HG03103 (cell line): ENCODE measurements around the gene GSTT2.
"Not testable (repeated sequence)": the region's sequence is repeated elsewhere in the genome, so short reads cannot be mapped to it uniquely, and the experiment has no call there.

ENCODE experiments used
- ATAC-seq: cut with Tn5 transposase; IDR thresholded peaks from one replicate; pipeline ENCODE4 v1.9.1; 2021; ENCODE audit warnings: low read depth; ENCODE audit not compliant: unreplicated experiment

GSTT2 gene

DNA sequence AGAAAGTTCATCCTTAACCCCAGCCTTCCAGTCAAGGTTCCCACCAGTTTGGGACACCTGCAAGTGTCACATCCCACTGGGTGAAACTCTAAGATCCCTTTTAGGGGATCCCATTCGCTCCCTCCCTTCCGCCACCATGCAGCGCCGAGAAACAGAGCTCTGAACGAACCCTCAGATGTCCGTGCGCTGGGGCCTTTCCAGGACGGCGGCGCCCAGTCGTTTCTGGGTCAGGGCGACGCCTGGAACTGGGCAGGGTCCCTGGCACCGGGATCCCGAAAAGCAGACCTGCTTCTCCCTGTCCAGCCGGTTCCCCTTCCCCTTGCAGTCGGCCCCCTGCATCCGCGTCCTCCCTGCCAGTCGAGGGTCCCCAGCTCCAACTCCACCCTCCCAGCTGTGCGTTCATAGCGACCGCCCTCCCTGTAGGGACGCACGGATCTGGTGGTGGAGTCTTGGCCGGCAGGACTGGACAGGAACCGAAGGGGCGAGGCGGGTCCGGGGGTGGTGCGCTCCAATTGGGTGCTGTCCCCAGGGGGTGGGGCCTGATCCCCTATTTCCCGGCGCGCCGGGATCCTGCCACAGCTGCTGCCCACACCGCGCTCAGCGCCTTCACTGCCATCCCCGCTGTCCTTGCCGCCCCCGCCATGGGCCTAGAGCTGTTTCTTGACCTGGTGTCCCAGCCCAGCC, at the start of gene GSTT2:
GSTT2 (plus strand) TSS at position 578 of the 684 bp plus-strand sequence.
- not testable (repeated sequence) for ATAC-seq

DNA sequence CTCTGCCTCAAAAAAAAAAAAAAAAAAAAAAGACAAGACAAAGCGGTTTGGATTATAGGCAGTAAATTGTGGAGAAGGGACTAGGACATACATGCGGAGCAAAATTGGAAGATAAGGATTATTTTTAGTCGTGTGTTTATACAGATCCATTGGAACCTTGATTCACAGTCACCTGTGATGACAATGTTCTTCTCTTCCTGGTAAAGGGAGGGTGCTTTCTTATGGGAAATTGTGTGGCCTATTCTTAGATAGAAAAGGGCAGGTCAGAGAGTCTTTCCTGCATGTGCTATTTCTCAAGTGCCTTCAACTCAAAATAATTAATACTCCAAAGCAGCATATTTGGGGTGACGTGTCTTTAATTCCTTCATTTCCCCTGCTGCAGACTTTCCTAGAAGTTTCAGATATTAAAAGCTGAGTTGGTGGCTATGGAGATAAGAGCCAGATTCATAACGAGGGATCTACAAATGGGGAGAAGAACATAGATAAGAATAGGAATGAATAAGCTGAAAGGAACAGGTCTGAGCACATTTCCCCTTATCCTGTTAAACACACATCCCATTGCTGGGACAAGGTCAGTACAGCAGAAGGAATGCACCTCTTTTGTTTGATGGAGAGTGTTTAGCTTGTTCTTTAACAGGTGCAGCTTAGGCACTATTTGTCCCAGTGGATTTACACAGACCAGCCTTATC, 41.5 kb upstream of the GSTT2 start:
- no peak for ATAC-seq

DNA sequence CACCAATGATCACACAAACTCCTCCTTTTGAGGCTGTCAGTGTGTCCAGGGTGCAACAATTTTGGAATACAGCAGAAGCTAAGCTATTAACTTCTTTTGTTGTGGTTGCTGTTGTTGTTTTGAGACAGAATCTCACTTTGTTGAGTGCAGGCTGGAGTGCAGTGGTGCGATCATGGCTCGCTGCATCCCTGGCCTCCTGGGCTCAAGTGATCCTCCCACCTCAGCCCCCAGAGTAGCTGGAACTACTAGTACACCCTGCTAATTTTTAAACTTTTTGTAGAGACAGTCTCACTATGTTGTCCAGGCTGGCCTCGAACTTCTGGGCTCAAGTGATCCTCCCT, 40.9 kb upstream of the GSTT2 start:
- ATAC-seq: no peak

DNA sequence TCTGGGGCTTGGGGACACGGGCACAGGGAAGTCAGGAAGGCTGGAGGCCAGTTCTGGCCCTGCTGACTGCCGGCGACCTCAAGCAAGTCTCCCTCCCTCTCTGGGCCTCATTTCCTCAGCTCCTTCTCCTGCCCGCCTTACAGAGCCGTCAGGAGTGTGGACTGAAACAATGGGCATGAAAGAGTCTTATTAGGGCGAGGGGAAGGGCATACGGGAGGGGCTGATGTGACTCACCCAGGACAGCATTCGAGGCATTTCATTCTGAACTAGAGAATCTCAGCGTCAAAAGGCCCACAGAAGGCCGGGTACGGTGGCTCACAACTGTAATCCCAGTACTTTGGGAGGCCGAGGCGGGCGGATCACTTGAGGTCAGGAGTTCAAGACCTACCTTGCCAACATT, 39.8 kb upstream of the GSTT2 start:
- not testable (repeated sequence) for ATAC-seq

DNA sequence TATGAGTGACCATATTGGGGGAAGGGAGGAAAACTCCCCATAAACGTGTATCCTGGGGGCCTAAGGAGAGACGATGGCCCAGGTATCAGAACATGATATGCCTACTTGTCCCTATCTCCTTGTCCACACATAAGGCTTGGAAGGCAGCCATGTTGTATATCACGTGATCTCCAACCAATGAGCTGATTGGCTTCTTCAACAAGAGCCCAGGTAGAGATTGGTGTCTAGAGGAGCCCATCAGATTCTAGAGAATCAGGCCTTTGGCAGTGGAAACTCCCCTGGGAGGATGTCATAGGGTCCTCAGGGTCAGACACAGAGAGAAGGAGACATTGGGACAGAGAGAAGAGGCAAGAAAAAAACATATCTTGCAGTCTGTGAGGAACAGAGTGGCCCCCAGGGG, 32.5 kb upstream of the GSTT2 start:
- not testable (repeated sequence) for ATAC-seq

DNA sequence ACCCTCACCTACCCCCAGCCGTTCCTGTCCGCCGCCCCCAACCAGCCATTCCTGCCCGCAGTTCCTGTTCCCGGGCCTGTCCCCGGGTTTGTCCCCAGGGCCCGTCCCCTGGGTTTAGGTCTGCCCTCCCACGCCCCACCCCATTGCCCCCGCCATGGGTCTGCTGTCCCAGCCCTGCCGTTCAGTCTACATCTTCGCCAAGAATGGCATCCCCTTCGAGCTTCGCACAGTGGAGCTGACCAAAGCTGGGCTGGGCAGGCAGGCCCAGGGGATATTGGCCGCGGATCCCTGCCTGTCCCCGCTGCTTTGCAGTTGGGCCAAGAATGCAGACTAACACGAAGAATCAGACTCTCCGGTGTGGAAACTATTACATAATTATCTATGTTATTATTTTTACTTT, 30.2 kb upstream of the GSTT2 start:
- not testable (repeated sequence) for ATAC-seq

DNA sequence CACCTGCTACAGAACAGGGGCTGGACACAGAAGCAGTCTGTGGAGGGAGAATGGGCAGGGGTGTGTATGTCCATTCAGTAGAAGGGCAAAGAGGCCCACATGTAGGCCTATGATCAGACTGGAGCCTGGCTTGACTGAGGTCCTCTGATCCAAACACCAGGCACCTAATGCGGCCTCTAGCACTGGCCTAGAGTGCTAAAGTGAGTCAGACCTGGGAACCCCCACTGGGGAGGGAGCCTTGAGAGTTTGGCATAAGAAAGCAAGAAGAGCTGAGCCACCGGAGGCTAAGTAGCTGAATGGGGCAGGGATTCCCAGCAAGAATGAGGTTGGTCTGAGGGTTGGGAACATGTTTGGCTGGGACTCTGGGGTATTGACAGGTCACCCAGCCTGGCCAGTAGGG, 28.6 kb upstream of the GSTT2 start:
- not testable (repeated sequence) for ATAC-seq

DNA sequence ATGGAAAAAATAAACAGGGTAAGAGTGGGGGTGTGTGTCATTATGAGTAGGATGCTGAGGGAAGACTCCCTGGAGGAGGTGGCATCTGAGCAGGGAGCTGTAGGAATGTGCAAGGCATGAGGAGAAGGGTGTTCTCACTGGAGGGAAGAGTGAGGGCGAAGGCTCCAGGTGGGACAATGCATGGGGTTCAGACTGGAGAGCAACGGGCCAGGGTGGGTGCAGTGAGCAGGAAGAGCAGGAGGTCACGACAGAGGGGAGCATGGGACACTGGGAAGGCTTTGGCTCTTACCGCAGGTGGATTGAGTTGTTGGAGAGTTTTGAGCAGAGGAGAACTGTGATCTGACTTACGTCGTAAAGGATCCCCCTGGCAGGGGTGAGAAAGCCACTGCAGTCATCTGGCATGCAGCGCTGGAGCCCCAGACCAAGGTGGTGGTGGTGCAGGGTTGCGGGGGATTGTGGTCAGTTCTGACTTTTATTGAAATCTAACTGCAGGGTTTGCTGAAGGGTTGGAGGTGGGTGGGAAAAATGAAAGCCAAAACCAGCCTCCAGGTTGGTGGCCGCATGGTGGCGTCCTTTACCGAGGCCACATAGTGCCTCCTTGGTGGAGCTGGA, 27.0 kb upstream of the GSTT2 start:
- not testable (repeated sequence) for ATAC-seq

DNA sequence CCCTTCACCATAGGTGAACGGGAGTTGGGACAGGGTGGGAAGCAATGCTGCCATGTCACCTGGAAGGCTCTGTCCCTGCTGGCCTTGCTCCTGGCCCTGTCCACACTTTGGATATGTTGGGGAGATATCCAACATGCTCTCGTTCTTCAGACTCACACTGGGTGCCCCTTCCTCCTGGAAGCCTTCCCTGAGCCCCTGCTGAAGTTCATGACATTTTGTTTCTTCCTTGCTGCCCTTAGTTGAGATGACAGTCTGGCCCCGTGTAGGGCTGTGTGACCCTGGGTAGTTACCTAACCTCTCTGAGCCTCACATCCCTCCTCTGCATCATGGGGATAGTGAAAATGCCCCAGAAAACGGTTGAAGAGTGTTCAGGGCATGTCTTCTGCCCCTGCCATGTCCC, 26.4 kb upstream of the GSTT2 start:
- ATAC-seq: not testable (repeated sequence)

DNA sequence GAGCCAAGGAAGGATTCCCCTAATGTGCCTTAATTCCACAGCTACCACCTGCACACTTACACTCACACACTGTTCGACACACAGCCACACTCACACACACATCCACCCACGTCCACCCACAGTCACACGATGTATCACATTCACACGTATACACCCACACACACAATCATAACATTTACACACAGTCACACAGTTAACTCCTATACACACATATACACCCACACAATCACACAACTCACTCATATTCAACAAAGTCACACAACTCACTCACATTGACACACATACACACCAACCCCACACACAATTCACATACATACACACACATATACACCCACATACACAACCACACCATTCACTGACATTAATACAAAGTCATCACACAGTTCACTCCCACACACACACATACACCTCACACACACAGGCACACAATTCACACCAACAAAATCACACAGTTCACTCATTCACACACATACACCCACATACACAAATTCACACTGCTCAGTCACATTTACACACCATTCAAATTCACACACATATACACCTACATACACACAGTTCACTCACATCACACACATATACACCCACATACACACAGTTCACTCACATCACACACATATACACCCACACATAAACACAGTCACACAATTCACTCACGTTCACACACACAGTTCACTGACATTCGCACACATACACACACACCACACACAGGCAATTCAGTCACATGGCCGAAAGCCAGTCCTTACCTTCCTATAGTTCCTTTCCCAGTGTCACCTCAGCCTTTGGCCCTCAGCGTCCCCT, 25.5 kb upstream of the GSTT2 start:
- not testable (repeated sequence) for ATAC-seq

DNA sequence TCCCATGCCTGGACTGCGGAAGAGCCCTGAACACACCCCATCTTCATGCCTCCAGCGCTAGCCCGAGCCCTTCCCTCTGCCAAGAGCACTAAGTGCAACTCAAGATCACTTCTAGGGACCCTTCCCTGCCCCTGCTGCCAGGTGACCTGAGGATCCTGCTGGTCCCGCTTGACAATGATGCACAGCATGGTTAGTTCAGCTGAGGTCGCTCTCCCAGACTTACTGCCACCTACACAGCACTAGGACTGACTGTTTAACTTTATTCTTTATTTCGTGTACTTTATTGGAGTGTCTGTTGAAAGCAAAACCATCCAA, 25.0 kb upstream of the GSTT2 start:
- not testable (repeated sequence) for ATAC-seq

DNA sequence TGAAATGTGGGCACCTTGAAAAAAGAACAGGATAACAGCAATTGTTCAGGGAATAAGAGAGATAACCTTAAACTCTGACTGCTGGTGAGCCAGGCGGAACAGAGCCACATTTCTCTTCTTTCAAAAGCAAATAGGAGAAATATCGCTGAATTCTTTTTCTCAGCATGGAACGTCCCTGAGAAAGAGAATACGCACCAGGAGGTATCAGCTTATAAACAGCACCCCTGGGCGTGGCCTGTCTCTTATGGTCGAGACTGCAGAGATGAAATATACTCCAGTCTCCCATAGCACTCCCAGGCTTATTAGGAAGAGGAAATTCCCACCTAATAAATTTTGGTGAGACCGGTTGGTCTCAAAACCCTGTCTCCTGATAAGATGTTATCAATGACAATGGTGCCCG, 24.0 kb upstream of the GSTT2 start:
- not testable (repeated sequence) for ATAC-seq

DNA sequence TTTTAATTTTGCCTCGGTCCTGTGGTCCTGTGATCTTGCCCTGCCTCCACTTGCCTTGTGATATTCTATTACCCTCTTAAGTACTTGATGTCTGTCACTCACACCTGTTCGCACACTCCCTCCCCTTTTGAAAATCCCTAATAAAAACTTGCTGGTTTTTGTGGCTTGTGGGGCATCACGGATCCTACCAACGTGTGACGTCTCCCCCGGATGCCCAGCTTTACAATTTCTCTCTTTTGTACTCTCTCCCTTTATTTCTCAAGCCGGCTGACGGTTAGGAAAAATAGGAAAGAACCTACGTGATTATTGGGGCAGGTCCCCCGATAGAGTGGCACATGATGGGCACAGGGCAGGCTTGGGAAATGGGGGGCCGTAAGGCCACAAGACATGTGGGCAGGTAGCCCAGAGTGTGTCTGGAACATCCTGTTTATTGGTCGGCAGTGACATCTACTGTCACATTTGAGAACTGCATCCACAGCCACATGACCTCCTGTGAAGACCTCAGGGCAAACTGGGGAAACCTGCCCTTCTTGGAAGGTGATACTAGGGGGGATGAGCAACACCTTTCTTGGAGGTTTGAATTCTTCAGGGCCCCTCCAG, 23.5 kb upstream of the GSTT2 start:
- not testable (repeated sequence) for ATAC-seq

DNA sequence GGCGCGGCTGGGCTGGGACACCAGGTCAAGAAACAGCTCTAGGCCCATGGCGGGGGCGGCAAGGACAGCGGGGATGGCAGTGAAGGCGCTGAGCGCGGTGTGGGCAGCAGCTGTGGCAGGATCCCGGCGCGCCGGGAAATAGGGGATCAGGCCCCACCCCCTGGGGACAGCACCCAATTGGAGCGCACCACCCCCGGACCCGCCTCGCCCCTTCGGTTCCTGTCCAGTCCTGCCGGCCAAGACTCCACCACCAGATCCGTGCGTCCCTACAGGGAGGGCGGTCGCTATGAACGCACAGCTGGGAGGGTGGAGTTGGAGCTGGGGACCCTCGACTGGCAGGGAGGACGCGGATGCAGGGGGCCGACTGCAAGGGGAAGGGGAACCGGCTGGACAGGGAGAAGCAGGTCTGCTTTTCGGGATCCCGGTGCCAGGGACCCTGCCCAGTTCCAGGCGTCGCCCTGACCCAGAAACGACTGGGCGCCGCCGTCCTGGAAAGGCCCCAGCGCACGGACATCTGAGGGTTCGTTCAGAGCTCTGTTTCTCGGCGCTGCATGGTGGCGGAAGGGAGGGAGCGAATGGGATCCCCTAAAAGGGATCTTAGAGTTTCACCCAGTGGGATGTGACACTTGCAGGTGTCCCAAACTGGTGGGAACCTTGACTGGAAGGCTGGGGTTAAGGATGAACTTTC, 18.7 kb upstream of the GSTT2 start, which contains the start of gene GSTT2B:
GSTT2B (minus strand) TSS at position 112 of the 688 bp plus-strand sequence; CDS start at position 48, 64 bp downstream.
- not testable (repeated sequence) for ATAC-seq

DNA sequence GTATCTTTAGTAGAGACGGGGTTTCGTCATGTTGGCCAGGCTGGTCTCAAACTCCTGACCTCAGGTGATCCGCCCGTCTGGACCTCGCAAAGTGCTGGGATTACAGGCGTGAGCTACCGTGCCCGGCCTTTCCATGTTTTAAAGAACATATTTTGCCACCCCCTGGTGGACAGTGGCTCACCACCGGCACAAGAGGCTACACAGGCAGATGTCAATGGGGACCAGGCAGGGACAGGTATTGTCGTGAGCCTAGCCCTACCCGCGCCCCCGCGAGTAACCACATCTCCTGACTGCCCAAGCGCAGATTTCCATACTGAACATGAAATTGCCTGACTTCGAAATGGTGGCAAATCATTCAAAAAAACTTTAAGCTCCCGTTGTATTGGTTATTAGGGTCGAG, 13.8 kb upstream of the GSTT2 start:
- not testable (repeated sequence) for ATAC-seq

DNA sequence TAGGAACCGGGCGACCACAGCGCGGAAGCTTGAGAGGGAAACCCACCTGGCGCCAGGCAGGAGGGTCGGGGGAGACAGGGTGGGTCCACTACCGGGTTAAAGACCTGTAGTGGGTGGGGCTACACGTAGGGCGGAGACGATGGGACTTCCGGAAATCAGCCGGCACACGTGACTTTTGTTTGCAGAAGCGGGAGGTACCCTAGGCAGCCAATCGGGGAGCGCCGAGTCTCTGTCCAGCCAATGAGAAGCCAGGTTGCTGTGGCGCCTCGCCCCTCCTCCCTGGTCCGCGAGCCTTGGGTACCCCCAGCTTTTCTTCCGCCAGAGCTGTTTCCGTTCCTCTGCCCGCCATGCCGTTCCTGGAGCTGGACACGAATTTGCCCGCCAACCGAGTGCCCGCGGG, 13.4 kb upstream of the GSTT2 start, which contains the start of gene DDTL:
DDTL (plus strand) TSS at position 321 of the 400 bp plus-strand sequence; CDS start at position 348, 27 bp downstream.
- ATAC-seq: peak; percentile 91

DNA sequence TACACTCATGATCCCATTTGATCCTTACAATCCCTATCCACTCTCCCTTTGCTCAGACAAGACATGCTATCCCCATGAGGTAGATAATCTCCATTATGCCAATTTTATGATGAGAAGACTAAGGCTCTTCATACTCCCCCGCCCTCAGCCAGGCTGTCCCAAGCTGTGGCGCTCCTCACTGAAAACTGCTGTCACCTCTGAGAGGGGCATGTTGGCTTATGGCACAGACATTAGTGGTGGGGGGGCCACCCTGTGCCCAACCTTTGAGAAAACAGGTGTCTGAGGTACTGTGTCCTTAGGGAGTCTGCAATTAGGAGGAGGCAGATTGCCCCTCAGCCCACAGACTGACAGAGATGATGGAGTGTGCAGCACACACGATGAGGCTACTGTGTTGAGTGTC, 10.9 kb upstream of the GSTT2 start:
- ATAC-seq: no peak

DNA sequence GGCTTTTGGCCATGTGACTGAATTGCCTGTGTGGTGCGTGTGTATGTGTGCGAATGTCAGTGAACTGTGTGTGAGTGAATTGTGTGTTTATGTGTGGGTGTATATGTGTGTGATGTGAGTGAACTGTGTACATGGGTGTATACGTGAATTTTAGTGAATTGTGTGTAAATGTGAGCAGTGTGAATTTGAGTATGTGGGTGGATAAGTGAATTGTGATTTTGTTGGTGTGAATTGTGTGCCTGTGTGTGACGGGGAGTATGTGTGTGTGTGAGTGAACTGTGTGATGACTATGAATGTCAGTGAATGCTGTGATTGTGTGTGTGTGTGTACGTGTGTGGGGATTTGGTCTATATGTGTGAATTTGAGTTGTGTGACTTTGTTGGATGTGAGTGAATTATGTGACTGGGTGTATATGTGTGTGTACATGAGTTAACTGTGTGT, 9.7 kb upstream of the GSTT2 start:
- no peak for ATAC-seq

DNA sequence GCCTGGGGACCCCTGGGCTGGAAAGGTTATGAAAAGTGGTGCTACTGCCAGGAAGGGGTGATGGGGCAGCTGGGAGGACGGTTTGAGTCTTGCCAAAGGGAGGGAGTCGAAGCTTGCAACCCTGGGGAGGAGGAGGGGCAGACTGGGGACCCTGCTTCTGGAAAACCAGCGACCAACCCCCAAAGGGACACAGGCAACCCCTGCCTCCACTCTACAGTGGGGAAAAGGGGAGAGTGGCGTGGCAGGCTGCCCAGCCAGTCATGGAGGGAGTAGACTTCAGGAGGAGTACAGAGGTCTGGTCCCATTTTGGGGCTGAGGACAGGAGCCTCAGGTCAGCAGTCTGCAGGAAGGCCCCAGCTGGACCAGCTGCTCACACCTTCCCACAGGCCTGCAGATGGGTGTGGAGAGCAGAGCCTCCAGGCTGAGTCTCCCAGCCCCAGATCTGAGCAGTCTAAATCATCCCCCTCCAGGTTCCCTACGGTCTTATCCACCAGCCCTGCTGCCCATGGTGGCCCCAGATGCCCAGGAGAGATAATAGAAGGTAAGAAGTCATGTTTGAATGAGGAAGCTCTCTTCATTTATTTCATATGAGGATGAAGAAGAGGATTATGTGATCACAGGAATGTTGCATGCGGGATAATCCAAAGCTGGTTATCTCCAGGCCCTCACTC, 9.0 kb upstream of the GSTT2 start:
- ATAC-seq: no peak
